ENCODE results near the gene DAPK1.

The DAPK1 gene

DNA sequence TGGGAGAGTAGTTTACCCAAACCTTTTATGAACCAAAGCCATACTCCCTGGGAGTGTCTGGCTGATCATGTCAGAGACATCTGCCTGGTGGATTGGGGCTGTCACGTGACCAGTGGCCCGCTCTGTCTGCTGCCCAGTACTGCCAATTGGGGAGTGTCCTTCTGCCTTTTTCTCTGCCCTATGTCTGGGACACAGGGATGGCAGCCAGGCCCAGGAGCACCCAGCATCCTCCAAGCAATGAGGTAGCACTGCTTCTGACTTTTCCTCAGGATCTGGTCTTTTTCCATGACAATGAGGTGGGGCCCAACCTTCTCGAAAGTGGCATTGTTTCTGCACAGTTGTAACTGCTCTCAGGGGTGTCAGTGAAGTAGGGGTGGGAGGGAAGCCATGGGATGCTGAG, 21.8 kb downstream of the DAPK1 start:
- Histone ChIP-seq H3K9me3 (ENCODE audit: control insufficient read depth in 1 of 2, low read length in 2 of 2) (no peaks in the 10 kb centered on the region), H3K4me1 (ENCODE audit: control insufficient read depth in 1 of 2, insufficient read depth in 2 of 2, low read length in 2 of 2) (peaks cover 10 to 46% of the 10 kb centered on the region in 2 donors), H3K4me3 (ENCODE audit: low read depth in 1 of 2, low read length in 2 of 2) (no peak overlapping the region), H3K27me3 (ENCODE audit: low read depth, low read length) (no peaks in the 10 kb centered on the region), H3K36me3 (ENCODE audit: control insufficient read depth in 1 of 2, insufficient read depth in 2 of 2, low read length in 2 of 2) (no peaks in the 10 kb centered on the region), H3K27ac (ENCODE audit: low read length) (no peak overlapping the region)

DNA sequence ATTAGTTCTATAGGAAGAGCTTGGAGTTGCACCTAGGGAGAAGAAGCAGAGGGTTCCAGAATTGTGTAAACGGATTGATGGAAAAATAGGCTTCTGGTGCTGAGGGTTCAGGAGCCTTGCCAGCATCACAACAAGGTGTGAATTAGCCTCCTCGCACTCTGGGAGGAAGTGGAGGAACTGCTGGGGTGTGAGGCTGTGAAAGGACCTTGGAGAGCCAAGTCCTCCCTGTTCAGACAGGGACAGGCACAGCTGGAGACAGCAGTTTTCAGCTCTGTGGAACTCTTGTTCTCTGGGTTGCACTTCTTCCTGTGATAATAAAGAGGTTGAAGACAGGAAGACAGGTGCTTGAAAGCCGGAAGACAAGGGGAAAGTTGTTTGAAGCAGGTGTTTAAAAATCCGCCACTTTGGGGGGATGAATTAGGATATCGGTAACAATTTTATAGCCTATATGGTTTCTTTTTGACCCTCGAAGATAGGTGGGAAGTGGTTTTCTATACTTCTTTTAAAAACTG, 22.6 kb downstream of the DAPK1 start:
- Histone ChIP-seq H3K36me3 (ENCODE audit: control insufficient read depth in 1 of 2, insufficient read depth in 2 of 2, low read length in 2 of 2) (no peaks in the 10 kb centered on the region), H3K9me3 (ENCODE audit: control insufficient read depth in 1 of 2, low read length in 2 of 2) (no peaks in the 10 kb centered on the region), H3K4me3 (ENCODE audit: low read depth in 1 of 2, low read length in 2 of 2) (no peak overlapping the region), H3K27ac (ENCODE audit: low read length) (no peak overlapping the region), H3K4me1 (ENCODE audit: control insufficient read depth in 1 of 2, insufficient read depth in 2 of 2, low read length in 2 of 2) (peaks cover 10 to 39% of the 10 kb centered on the region in 2 donors), H3K27me3 (ENCODE audit: low read depth, low read length) (no peaks in the 10 kb centered on the region)

DNA sequence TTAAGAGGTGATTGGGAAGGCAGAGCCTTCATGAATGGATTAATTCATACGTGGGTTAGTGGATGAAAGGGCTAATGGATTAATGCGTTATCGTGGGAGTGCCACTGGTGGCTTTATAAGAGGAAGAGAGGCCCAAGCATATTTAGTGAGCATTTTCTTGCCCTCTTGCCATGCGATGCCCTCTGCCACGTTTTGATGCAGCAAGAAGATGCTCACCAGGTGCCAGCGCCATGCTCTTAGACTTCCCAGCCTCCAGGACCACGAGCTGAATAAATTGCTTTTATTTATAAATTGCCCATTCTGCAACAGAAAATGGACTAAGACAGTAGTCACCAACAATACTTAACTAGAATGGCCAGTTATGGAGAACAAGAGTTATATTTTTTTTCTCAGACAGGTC, 24.2 kb downstream of the DAPK1 start:
- H3K9me3 ChIP-seq (ENCODE audit: control insufficient read depth in 1 of 2, low read length in 2 of 2) = no peaks in the 10 kb centered on the region
- no peak overlapping the region for H3K27ac ChIP-seq (ENCODE audit: low read length)
- no peaks in the 10 kb centered on the region for H3K27me3 ChIP-seq (ENCODE audit: low read depth, low read length)
- no peak overlapping the region for H3K4me3 ChIP-seq (ENCODE audit: low read depth in 1 of 2, low read length in 2 of 2)
- peaks cover 10 to 25% of the 10 kb centered on the region in 2 donors for H3K4me1 ChIP-seq (ENCODE audit: control insufficient read depth in 1 of 2, insufficient read depth in 2 of 2, low read length in 2 of 2)
- H3K36me3 ChIP-seq (ENCODE audit: control insufficient read depth in 1 of 2, insufficient read depth in 2 of 2, low read length in 2 of 2) = no peaks in the 10 kb centered on the region

DNA sequence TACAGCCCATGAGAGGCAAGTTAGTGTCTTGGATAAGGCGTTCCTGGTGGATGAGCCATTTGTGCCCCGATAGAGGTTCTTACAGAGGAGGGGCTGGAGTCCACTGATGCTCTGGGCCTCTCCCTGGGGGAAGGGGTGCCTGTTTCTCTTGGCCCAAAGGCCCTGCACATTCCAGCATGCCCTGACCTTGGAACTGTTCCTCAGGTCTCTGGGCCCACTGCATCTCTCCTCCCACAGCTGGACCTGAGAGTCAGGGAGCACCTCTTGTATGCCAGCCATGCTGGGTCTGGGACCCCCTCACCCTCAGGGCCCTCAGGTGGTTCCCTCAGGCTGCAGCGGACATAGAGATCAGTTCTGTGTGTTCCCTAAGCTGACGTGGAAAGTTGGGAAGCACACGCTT, 26.4 kb downstream of the DAPK1 start:
- no peak overlapping the region for H3K27ac ChIP-seq (ENCODE audit: low read length)
- no peaks in the 10 kb centered on the region for H3K27me3 ChIP-seq (ENCODE audit: low read depth, low read length)
- H3K4me1 ChIP-seq (ENCODE audit: control insufficient read depth in 1 of 2, insufficient read depth in 2 of 2, low read length in 2 of 2) = peaks cover 6 to 25% of the 10 kb centered on the region in 2 donors
- no peaks in the 10 kb centered on the region for H3K9me3 ChIP-seq (ENCODE audit: control insufficient read depth in 1 of 2, low read length in 2 of 2)
- H3K4me3 ChIP-seq (ENCODE audit: low read depth in 1 of 2, low read length in 2 of 2) = no peak overlapping the region
- no peaks in the 10 kb centered on the region for H3K36me3 ChIP-seq (ENCODE audit: control insufficient read depth in 1 of 2, insufficient read depth in 2 of 2, low read length in 2 of 2)

DNA sequence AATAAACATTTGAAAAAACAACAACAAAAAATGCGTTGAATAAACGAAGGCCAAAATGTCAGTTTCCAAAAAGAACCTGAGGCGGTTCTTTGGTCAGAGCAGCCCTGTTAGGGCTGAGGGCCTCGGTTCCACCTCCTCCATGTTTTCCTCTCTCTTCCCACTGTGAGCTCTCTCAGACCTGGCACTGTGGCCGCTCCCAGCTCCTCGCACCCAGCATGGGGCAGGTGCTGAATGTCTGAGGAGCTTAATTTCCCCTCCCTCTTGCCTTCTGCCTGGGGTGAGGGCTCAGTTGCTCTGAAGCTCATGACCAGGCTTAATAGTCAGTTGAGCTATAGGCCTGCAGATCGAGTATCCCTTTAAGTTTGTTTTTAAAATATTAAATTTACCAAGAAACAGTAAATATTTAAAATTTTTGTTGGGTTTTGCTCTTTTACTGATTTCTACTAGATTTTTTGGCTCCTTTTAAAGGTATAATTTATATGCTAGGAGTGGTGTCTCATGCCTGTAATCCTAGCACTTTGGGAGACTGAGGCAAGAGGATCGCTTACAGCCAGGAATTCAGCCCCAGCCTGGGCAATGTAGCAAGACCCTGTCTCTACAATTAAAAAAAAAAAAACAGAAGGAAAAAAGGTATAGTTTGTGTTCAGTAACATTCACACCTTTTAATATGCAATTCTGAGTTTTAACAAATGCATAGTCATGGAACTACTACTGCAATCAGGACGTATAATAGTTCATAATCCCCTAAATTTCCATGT, 28.1 kb downstream of the DAPK1 start:
- Histone ChIP-seq H3K4me3 (ENCODE audit: low read depth in 1 of 2, low read length in 2 of 2) (no peak overlapping the region), H3K27ac (ENCODE audit: low read length) (no peak overlapping the region), H3K4me1 (ENCODE audit: control insufficient read depth in 1 of 2, insufficient read depth in 2 of 2, low read length in 2 of 2) (peaks cover 0 to 22% of the 10 kb centered on the region in 2 donors), H3K27me3 (ENCODE audit: low read depth, low read length) (no peaks in the 10 kb centered on the region), H3K9me3 (ENCODE audit: control insufficient read depth in 1 of 2, low read length in 2 of 2) (no peaks in the 10 kb centered on the region), H3K36me3 (ENCODE audit: control insufficient read depth in 1 of 2, insufficient read depth in 2 of 2, low read length in 2 of 2) (no peaks in the 10 kb centered on the region)

DNA sequence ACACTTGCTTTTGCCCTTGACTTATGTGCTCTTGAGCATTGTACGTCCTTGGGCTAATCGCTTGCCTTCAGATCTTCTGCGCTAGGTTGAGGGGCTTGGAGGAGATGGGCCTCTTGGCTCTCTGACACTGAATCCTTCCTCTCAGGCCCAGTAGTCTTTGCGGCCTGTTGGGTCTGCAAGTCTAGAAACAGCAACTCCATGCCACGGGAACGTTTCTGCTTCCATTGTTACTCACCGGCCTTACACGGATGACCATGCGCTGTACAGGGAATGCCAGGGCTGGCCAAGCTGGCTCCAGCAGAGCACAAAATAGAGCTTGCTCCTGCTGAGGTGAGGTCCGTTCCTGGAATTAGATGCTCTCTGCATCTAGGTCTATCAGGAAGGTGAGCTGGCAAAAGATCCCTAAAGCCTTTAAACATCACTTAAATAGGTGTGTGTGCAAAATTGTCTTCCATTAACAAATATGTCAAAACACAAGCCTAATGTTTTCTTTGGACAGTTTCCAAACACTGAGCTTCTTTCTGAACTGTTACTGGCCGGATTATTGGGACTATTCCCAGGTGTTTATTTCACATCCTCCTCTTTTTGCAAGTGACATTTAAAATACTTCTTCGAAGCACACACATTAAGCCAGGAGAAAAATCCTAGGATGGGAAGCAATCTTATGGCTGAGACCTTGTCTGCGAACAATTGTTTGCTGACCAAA, 29.7 kb downstream of the DAPK1 start:
- H3K4me1 ChIP-seq (ENCODE audit: control insufficient read depth in 1 of 2, insufficient read depth in 2 of 2, low read length in 2 of 2) = peaks cover 4 to 35% of the 10 kb centered on the region in 2 donors
- H3K4me3 ChIP-seq (ENCODE audit: low read depth in 1 of 2, low read length in 2 of 2) = no peak overlapping the region
- no peaks in the 10 kb centered on the region for H3K27me3 ChIP-seq (ENCODE audit: low read depth, low read length)
- no peaks in the 10 kb centered on the region for H3K36me3 ChIP-seq (ENCODE audit: control insufficient read depth in 1 of 2, insufficient read depth in 2 of 2, low read length in 2 of 2)
- no peak overlapping the region for H3K27ac ChIP-seq (ENCODE audit: low read length)
- no peaks in the 10 kb centered on the region for H3K9me3 ChIP-seq (ENCODE audit: control insufficient read depth in 1 of 2, low read length in 2 of 2)

DNA sequence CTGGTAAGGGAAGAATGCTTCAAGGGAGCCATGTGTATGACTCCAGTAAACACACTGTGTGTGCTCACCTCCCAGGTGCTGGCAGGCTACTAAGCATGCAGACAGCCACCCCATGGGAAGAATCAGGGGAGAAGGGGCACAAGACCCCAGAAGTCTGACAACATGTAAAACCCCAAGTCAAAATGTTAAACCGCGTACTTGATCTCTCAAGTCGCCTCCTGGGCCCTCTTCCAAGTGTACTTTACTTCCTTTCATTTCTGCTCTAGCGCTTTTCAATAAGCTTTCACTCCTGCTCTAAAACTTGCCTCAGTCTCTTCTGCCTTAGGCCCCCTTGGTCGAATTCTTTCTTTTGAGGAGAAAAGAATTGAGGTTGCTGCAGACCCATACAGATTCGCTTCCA, 31.3 kb downstream of the DAPK1 start:
- no peaks in the 10 kb centered on the region for H3K36me3 ChIP-seq (ENCODE audit: control insufficient read depth in 1 of 2, insufficient read depth in 2 of 2, low read length in 2 of 2)
- no peaks in the 10 kb centered on the region for H3K9me3 ChIP-seq (ENCODE audit: control insufficient read depth in 1 of 2, low read length in 2 of 2)
- H3K4me1 ChIP-seq (ENCODE audit: control insufficient read depth in 1 of 2, insufficient read depth in 2 of 2, low read length in 2 of 2) = peaks cover 4 to 30% of the 10 kb centered on the region in 2 donors
- H3K4me3 ChIP-seq (ENCODE audit: low read depth in 1 of 2, low read length in 2 of 2) = no peak overlapping the region
- H3K27me3 ChIP-seq (ENCODE audit: low read depth, low read length) = no peaks in the 10 kb centered on the region
- H3K27ac ChIP-seq (ENCODE audit: low read length) = no peak overlapping the region

DNA sequence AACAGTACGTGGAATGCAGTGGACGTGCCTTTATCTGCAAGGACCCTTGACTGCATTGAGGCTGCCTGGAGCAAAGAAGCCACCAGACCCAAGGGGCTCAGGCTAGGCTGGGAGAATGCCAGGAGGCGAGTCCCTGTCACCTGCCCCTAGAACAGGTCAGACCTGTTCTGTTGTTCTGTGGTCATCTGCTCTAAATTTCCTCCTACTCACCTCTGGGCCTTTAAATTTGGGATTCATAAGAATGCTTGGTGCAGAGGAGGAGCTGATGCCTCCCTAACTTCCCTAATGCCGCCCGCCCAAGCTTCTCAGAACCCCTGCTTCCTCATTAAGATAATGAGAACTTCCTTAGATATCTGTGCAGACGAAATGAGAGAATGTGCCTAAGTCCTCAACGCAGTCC, 32.0 kb downstream of the DAPK1 start:
- Histone ChIP-seq H3K27me3 (ENCODE audit: low read depth, low read length) (no peaks in the 10 kb centered on the region), H3K4me3 (ENCODE audit: low read depth in 1 of 2, low read length in 2 of 2) (no peak overlapping the region), H3K27ac (ENCODE audit: low read length) (no peak overlapping the region), H3K36me3 (ENCODE audit: control insufficient read depth in 1 of 2, insufficient read depth in 2 of 2, low read length in 2 of 2) (no peaks in the 10 kb centered on the region), H3K9me3 (ENCODE audit: control insufficient read depth in 1 of 2, low read length in 2 of 2) (no peaks in the 10 kb centered on the region), H3K4me1 (ENCODE audit: control insufficient read depth in 1 of 2, insufficient read depth in 2 of 2, low read length in 2 of 2) (peaks cover 4 to 29% of the 10 kb centered on the region in 2 donors)

DNA sequence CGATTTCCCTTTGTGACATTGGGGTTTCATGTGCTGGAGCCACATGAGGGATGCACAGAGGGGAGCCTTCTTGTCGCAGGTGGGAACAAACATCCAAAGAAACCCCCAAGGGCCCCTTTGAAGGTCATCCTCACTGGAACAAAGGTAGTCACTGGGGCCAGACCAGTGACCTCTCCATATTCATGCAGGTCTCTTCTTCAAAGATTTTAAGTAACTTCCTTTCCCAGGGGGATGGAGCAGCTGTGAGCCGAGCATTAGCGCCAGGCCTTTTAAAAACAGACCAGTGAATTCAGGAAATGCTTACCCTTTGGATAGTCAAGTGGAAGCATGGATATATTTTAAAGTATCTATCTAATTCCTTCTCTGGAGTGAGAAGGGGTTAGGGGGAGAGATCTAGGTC, 33.0 kb downstream of the DAPK1 start:
- H3K4me1 ChIP-seq (ENCODE audit: control insufficient read depth in 1 of 2, insufficient read depth in 2 of 2, low read length in 2 of 2) = peaks cover 4 to 29% of the 10 kb centered on the region in 2 donors
- no peaks in the 10 kb centered on the region for H3K36me3 ChIP-seq (ENCODE audit: control insufficient read depth in 1 of 2, insufficient read depth in 2 of 2, low read length in 2 of 2)
- H3K27me3 ChIP-seq (ENCODE audit: low read depth, low read length) = no peaks in the 10 kb centered on the region
- no peak overlapping the region for H3K27ac ChIP-seq (ENCODE audit: low read length)
- H3K4me3 ChIP-seq (ENCODE audit: low read depth in 1 of 2, low read length in 2 of 2) = no peak overlapping the region
- H3K9me3 ChIP-seq (ENCODE audit: control insufficient read depth in 1 of 2, low read length in 2 of 2) = no peaks in the 10 kb centered on the region

DNA sequence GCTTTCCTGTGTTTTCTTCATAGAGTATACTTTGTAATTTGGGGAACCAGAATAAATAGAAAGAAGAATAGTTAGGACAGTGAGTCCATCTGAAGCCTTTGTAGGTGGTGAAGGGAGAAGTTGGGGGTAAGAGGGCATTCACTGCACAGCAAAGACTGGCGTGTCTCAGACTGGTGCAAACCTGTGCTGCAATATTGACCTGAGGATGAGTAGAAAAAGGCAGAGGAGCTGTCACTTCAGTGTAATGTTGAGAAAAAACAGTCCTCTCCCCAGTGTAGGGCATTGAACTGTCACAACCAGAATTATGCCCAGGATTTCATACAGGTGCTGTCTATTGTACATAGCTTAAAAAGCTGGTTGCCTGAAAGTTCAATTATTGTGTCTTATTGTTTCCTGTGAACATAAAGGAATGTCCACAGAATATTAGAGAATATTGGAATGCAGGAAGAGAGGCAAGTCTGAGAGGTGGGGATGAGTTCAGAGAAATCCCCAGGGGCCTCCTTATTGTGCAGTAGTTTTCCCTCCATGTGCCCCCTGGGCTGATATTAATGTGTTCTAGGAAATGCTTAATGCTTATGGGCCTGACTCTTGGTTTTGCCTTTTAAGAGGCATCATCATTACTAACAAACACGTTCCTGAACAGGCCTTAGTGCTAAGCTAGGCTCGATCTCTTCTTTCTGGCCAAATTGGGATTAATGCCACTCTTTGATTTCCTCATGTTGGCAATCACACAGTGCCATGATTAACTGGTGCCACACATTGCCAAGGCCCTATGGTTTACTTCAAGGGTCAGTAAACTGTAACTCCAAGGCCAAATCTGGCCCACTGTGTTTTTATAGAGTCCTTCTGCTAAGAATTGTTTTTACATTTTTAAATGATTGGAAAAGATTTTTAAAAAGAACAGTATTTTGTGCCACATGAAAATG, 34.0 kb downstream of the DAPK1 start:
- Histone ChIP-seq H3K27me3 (ENCODE audit: low read depth, low read length) (no peaks in the 10 kb centered on the region), H3K27ac (ENCODE audit: low read length) (no peak overlapping the region), H3K4me1 (ENCODE audit: control insufficient read depth in 1 of 2, insufficient read depth in 2 of 2, low read length in 2 of 2) (peaks cover 4 to 29% of the 10 kb centered on the region in 2 donors)

DNA sequence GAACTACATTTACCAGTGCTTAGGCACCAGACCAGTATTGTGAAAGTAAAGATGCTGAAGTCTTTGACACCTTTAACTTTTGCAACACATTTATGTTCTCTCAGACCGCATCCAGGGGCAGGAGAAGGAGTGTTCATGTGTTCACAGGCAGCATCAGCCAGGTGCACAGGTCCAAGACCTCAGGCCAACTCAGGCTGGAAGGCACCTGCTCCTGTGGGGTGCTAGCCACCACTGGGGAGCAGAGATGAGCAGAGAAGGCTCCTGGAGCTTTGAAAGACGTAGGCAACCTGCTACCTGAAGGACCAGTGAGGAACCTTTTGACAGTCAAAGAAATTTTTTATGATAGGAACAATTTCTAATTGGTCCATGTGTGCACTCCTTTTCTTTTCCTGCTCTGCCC, 35.6 kb downstream of the DAPK1 start:
- Histone ChIP-seq H3K4me1 (ENCODE audit: control insufficient read depth in 1 of 2, insufficient read depth in 2 of 2, low read length in 2 of 2) (peaks cover 4 to 24% of the 10 kb centered on the region in 2 donors), H3K36me3 (ENCODE audit: control insufficient read depth in 1 of 2, insufficient read depth in 2 of 2, low read length in 2 of 2) (no peaks in the 10 kb centered on the region), H3K27ac (ENCODE audit: low read length) (no peak overlapping the region), H3K27me3 (ENCODE audit: low read depth, low read length) (no peaks in the 10 kb centered on the region), H3K4me3 (ENCODE audit: low read depth in 1 of 2, low read length in 2 of 2) (no peak overlapping the region), H3K9me3 (ENCODE audit: control insufficient read depth in 1 of 2, low read length in 2 of 2) (no peaks in the 10 kb centered on the region)

More for the DNA sequence above, 34.0 kb downstream of the DAPK1 start:
- Histone ChIP-seq H3K9me3 (ENCODE audit: control insufficient read depth in 1 of 2, low read length in 2 of 2) (no peaks in the 10 kb centered on the region), H3K36me3 (ENCODE audit: control insufficient read depth in 1 of 2, insufficient read depth in 2 of 2, low read length in 2 of 2) (no peaks in the 10 kb centered on the region), H3K4me3 (ENCODE audit: low read depth in 1 of 2, low read length in 2 of 2) (no peak overlapping the region)

All from muscle layer of duodenum (tissue), 2 donors.